ENCODE data around the gene CELSR2. TPM values are rescaled to one million over a fixed set of nuclear protein-coding genes. Genes with fewer than 3 reads are reported as not detected.

CELSR2 gene
- total RNA-seq, 1 experiment from 2014 or later: 3.5 TPM

DNA sequence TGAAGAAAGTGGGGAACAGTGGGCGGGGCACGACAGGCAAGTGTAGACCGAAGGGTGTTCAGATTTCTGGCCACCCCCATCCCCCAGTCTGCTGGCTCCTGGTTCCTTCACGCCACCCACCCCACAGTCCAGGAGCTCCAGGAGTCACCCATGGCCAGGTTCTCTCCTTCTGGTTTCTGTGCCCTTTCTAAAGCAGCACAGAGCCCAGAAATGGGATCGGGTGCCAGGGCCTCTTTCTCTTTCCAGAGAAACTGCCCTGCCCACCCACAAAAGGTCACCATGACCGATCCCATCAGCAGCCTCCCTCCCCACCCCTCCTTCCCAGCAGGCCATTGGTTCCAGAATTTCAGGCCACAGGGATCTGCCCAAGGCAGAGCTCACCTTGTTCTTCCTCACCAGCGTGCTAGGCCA lies 3.2 kb upstream of the CELSR2 start:
- DNase-seq (ENCODE audit: low read depth, low spot score): no peak
- in situ Hi-C loops (cut with HindIII; ENCODE audit: low pct_unique_long_range_greater_than_20kb, low sequenced_read_pairs): no loop called here

DNA sequence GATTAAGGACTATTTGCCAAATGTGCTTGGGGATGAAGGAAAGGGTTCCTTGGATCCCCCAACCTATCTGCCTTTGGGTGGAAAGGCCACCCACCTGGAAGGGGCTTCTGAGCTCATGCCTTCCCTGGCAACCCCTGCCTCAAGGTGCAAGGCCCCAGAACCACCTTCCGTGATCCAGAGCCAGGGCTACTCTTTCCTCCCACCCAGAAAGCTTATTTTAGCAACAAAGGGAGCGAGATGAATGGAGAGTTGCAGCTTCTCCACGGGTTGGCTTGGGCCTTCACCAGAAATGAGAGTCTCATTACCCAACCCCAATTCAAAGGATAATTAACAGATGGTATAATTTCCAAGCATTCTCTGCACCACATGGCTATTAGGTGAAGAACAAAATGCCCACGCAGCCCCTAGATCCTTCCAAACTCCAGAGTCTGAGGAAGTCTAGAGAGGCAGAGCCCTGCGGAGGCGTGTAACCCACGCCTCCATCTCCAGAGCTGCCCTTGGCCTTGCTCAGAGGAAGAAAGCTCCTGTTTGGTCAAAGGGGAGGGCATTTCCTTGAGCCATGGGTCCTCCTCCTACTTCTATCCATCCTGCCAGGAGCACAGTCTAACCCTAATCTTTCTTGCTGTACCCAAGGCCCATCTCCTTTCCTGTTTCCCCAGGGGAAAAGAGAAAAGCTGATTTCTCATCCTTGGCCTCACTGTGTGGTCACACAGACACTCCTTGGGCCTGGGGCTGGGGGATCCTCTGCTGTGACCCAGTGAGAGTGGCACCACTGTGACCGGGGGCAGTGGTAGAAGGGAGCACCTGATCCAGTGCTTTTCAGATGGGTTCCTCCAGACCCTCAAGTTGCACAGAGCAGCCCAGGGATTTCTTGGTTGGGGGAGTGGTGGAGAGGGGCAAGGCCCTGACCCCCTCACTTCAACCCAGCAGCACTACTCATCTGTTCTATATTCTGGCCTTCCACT lies 1.7 kb upstream of the CELSR2 start:
- no peak for DNase-seq (ENCODE audit: low read depth, low spot score)
- in situ Hi-C loops (cut with HindIII; ENCODE audit: low pct_unique_long_range_greater_than_20kb, low sequenced_read_pairs): no loop called here

DNA sequence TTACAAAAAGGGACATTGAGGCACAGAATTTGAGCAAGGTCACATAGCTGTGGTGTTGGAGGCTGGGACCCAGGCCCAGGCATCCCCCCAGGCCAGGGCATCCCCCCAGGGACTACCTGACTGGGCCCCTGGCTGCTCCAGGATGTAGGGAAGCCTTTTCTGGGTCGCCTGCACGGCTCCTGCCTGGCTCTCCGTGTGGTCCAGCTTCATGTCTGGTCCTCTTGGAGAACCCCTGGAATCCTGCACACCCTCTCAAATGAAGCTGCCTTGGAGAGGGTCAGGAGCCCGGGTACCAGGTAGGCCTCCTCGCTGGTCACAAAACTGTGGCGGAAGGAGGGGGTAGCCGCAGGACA lies 919 bp upstream of the CELSR2 start:
- in situ Hi-C loops (cut with HindIII; ENCODE audit: low pct_unique_long_range_greater_than_20kb, low sequenced_read_pairs): no loop called here
- DNase-seq (ENCODE audit: low read depth, low spot score): no peak

DNA sequence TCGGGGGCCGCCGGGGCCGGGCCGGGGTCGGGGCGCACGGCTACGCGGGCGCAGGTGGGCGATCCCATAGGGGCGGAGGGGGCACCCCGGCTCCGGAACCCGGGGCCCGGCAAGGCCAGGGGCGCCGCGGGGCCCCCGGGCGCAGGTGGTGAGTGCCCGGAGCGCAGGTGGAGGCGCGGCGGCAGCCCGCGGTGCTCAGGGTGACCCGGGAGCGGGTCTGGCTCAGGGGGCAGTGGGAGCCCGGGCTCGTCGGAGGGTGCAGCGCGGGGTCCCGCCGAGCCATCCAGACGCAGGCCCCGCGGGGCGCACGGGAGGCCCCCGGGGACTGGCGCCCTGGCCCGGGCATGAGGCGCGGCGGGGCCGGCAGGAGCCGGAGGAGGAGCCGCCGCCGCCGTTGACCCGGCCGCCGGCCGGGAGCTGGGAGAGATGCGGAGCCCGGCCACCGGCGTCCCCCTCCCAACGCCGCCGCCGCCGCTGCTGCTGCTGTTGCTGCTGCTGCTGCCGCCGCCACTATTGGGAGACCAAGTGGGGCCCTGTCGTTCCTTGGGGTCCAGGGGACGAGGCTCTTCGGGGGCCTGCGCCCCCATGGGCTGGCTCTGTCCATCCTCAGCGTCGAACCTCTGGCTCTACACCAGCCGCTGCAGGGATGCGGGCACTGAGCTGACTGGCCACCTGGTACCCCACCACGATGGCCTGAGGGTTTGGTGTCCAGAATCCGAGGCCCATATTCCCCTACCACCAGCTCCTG lies 489 bp downstream of the CELSR2 start:
- DNase-seq (ENCODE audit: low read depth, low spot score): no peak
- in situ Hi-C loops (cut with HindIII; ENCODE audit: low pct_unique_long_range_greater_than_20kb, low sequenced_read_pairs): no loop called here

DNA sequence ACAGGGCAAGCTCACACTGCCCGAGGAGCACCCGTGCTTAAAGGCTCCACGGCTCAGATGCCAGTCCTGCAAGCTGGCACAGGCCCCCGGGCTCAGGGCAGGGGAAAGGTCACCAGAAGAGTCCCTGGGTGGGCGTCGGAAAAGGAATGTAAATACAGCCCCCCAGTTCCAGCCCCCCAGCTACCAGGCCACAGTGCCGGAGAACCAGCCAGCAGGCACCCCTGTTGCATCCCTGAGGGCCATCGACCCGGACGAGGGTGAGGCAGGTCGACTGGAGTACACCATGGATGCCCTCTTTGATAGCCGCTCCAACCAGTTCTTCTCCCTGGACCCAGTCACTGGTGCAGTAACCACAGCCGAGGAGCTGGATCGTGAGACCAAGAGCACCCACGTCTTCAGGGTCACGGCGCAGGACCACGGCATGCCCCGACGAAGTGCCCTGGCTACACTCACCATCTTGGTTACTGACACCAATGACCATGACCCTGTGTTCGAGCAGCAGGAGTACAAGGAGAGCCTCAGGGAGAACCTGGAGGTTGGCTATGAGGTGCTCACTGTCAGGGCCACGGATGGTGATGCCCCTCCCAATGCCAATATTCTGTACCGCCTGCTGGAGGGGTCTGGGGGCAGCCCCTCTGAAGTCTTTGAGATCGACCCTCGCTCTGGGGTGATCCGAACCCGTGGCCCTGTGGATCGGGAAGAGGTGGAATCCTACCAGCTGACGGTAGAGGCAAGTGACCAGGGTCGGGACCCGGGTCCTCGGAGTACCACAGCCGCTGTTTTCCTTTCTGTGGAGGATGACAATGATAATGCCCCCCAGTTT lies 1.3 kb downstream of the CELSR2 start:
- in situ Hi-C loops (cut with HindIII; ENCODE audit: low pct_unique_long_range_greater_than_20kb, low sequenced_read_pairs): no loop called here
- no peak for DNase-seq (ENCODE audit: low read depth, low spot score)

DNA sequence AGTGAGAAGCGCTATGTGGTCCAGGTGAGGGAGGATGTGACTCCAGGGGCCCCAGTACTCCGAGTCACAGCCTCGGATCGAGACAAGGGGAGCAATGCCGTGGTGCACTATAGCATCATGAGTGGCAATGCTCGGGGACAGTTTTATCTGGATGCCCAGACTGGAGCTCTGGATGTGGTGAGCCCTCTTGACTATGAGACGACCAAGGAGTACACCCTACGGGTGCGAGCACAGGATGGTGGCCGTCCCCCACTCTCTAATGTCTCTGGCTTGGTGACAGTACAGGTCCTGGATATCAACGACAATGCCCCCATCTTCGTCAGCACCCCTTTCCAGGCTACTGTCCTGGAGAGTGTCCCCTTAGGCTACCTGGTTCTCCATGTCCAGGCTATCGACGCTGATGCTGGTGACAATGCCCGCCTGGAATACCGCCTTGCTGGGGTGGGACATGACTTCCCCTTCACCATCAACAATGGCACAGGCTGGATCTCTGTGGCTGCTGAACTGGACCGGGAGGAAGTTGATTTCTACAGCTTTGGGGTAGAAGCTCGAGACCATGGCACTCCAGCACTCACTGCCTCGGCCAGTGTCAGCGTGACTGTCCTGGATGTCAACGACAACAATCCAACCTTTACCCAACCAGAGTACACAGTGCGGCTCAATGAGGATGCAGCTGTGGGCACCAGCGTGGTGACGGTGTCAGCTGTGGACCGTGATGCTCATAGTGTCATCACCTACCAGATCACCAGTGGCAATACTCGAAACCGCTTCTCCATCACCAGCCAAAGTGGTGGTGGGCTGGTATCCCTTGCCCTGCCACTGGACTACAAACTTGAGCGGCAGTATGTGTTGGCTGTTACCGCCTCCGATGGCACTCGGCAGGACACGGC lies 2.2 kb downstream of the CELSR2 start:
- DNase-seq (ENCODE audit: low read depth, low spot score): no peak
- in situ Hi-C loops (cut with HindIII; ENCODE audit: low pct_unique_long_range_greater_than_20kb, low sequenced_read_pairs): no loop called here

DNA sequence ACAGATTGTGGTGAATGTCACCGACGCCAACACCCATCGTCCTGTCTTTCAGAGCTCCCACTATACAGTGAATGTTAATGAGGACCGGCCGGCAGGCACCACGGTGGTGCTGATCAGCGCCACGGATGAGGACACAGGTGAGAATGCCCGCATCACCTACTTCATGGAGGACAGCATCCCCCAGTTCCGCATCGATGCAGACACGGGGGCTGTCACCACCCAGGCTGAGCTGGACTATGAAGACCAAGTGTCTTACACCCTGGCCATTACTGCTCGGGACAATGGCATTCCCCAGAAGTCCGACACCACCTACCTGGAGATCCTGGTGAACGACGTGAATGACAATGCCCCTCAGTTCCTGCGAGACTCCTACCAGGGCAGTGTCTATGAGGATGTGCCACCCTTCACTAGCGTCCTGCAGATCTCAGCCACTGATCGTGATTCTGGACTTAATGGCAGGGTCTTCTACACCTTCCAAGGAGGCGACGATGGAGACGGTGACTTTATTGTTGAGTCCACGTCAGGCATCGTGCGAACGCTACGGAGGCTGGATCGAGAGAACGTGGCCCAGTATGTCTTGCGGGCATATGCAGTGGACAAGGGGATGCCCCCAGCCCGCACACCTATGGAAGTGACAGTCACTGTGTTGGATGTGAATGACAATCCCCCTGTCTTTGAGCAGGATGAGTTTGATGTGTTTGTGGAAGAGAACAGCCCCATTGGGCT lies 3.0 kb downstream of the CELSR2 start:
- in situ Hi-C loops (cut with HindIII; ENCODE audit: low pct_unique_long_range_greater_than_20kb, low sequenced_read_pairs): no loop called here

DNA sequence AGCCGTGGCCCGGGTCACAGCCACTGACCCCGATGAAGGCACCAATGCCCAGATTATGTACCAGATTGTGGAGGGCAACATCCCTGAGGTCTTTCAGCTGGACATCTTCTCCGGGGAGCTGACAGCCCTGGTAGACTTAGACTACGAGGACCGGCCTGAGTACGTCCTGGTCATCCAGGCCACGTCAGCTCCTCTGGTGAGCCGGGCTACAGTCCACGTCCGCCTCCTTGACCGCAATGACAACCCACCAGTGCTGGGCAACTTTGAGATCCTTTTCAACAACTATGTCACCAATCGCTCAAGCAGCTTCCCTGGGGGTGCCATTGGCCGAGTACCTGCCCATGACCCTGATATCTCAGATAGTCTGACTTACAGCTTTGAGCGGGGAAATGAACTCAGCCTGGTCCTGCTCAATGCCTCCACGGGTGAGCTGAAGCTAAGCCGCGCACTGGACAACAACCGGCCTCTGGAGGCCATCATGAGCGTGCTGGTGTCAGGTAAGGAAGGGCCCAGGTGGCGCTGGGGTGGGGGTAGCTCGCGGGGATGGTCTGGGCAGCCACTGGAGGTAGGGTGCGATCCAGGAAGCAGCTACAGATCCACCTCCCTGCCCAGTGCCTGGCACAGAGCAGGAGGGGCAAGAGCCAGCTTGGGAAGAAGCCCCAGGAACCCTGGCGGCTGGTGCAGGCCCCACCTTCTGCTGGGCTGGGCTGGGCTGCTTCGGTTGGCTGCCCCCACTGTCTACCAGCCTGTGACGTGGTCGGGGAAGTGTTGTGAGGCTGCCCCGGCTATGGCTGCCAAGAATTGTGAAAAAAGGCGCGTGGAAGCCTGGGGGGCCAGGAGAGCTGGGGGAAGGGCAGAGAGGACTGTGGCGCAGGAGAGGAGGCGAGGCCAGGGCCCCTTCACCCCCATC lies 3.8 kb downstream of the CELSR2 start:
- no peak for DNase-seq (ENCODE audit: low read depth, low spot score)
- in situ Hi-C loops (cut with HindIII; ENCODE audit: low pct_unique_long_range_greater_than_20kb, low sequenced_read_pairs): no loop called here

More for the DNA sequence above, 3.0 kb downstream of the CELSR2 start:
- DNase-seq (ENCODE audit: low read depth, low spot score): no peak

DNA sequence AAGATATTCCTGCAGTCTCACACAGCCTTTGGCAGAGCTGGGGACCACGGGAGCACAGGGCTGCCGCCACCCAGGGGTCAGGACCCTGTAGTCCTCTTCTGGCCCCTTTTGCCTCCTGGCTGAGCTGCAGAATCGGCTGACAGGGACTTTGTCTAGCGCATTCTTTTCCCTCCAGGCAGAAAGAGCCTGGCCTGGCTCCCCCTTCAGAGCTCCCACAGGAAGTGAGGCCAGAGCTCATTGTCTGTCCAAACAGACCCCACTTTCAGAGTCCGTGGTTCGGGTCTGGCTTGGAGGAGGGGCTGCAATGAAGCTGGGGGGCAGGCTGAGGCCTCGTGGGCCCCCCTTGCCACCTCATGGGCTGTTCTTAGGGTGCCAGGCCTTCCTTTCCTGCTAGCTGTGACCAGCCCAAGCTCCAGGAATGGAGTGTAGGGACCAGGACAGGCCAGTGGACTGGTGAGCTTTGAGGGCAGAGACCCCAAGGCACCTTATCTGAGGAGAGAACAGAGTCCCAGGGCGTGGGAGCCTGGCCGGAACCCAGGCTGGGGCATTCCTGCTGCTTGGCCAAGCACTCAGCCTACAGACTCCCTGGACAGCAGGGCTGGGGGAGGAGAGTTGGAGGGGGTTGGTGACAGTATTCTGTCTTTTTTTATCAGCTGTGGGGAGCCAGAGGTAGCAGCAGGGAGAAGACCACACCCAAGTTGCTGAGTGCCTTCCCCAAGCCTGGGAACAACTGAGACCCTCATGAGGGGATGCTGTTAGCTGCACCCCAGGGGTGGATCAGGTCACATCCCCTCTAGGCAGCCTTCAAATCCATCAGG lies 4.7 kb downstream of the CELSR2 start:
- DNase-seq (ENCODE audit: low read depth, low spot score): peak; percentile 49
- in situ Hi-C loops (cut with HindIII; ENCODE audit: low pct_unique_long_range_greater_than_20kb, low sequenced_read_pairs): no loop called here

DNA sequence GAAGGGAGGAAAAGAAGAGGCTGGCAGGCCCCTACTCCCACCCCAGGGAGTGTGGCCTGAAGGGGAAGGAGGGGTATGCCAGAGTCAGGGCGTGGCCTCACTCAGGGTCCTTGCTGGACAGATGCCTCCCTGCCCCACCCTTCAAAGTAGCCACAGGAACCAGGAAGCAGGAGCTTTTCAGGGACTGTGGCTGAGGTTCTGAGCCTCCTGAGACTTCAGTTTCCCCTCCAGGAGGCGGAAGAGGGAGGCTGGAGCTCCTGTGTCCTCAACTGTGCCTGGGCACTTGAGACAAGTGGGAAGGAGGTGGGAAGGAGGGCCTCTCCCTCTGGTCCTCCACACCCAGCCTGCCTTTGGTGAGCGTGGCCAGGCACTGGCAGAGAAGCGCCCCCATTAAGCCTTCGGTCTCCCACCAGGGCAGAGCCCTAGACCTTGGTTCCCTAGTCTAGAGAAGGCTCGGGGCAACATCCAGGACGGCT lies 5.3 kb downstream of the CELSR2 start:
- in situ Hi-C loops (cut with HindIII; ENCODE audit: low pct_unique_long_range_greater_than_20kb, low sequenced_read_pairs): no loop called here
- DNase-seq (ENCODE audit: low read depth, low spot score): no peak

DNA sequence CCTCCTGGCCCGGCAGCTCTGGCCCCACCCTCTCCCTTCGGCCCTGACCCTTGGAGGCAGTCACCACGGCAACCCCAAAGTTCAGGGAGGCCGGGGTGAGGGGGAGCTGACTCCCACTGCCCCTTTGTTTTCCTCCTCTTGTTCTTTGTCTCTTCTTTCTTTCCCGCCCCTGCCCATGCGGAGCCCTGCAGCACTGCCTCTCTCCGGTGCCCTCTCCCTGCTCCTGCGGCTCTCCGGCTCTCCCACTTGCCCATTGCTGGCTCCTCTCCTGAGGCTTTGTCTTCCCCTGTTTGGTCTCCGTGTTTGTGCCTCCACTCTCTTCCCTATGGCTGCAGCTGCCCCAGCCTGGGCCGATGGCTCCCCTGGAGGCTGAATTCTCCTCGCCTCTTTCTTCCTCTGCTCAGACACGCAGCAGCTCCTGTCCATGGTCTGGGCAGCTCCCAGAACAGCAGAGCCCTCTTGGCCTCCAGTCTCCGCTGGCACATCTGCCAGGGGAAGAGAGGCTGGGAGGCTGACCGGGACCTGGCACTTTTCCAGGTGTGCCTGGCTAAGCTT lies 5.8 kb downstream of the CELSR2 start:
- in situ Hi-C loops (cut with HindIII; ENCODE audit: low pct_unique_long_range_greater_than_20kb, low sequenced_read_pairs): no loop called here

DNA sequence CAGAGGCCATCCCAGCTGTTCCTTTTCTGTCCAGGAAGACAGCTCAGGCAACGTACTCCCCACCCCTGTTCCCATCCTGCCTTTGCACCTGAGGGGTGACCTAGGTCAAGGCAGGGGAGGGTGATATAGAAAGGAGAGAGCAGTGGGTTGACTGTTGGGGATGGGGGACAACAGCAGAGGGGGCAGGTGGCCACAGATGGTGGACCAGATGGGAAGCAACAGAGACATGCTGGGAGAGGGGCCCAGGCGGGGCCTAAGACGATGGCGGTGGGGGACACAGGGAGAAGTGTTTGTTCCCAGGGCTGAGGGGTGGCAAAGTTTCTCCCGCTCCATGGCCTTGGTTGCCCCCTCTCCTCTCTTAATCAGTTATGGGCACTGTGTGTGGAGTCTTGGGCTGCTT lies 6.3 kb downstream of the CELSR2 start:
- no peak for DNase-seq (ENCODE audit: low read depth, low spot score)
- in situ Hi-C loops (cut with HindIII; ENCODE audit: low pct_unique_long_range_greater_than_20kb, low sequenced_read_pairs): no loop called here

More for the DNA sequence above, 5.8 kb downstream of the CELSR2 start:
- no peak for DNase-seq (ENCODE audit: low read depth, low spot score)

DNA sequence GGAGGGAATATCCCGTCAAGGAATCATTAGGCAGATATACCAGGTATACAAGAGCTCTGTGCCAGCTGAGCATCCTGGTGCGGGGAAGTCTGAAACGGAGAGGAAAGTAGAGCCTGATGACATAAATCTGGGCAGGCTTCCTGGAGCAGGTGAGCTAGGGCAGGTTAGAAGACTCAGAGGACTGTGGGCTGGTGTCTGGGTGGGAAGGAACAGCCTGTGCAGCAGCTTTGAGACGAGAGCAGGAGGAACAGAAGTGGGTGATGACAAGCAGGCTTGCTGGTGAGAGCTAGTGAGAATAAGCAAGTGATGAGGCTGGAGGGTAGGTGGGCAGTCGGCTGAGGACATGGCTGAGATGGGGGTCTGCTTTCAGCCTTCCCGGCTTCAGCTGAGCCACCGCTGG lies 6.7 kb downstream of the CELSR2 start:
- in situ Hi-C loops (cut with HindIII; ENCODE audit: low pct_unique_long_range_greater_than_20kb, low sequenced_read_pairs): no loop called here
- no peak for DNase-seq (ENCODE audit: low read depth, low spot score)

DNA sequence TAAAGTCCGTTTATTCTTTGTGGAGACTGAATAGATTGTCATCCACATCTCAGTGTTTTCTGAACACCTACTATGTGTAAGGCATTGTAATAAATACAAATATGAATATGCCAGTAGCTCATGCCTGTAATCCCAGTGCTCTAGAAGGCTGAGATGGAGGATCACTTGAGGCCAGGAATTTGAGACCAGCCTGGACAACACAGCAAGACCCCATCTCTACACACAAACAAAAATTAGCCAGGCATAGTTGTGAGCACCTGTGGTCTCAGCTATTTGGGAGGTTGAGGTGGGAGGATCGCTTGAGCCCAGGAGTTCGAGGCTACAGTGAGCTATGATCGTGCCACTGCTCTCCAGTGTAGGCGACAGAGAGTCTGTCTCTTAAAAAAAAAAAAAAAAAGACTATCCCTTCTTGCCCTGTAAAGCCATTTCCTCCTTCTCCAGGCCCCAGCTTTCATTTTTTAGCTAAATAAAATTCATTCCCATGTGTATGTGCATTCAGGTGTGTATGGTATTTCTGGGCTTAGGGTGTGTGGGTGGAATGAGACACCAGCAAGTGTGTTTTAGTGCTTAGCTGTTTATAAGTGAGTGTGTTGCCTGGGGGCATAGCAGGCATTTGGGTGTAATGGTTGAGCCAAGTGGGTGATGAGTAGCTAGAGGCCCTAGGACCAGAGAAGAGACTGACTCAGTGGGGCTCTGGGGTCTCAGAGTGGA lies 7.8 kb downstream of the CELSR2 start:
- DNase-seq (ENCODE audit: low read depth, low spot score): no peak
- in situ Hi-C loops (cut with HindIII; ENCODE audit: low pct_unique_long_range_greater_than_20kb, low sequenced_read_pairs): no loop called here

Data from SK-MEL-5 (cell line).